Neutrophil (primary cell): Measurements from ENCODE around the gene NT5C.
A peak's percentile ranks its signal among the peaks of the same experiment; 100 is the strongest.

Experiments used
- H3K27ac ChIP-seq: fragments of 200-600 bp; sonication (generic); 2 replicates; pipeline ENCODE4 v1.5.1; 2016; ENCODE audit warnings: mild to moderate bottlenecking, moderate library complexity
- H3K27me3 ChIP-seq: fragments of 200-600 bp; sonication (generic); 2 replicates; pipeline ENCODE4 v1.6.0; 2016; ENCODE audit warnings: mild to moderate bottlenecking
- H3K36me3 ChIP-seq: fragments of 200-600 bp; sonication (generic); 2 replicates; pipeline ENCODE4 v1.5.1; 2017
- H3K4me1 ChIP-seq, 2 experiments: fragments of 200-600 bp in 1 of 2; sonication (generic) in 1 of 2; 1 replicate in 1 of 2; 2 replicates in 1 of 2; pipeline versions ENCODE4 v1.5.1 to v1.6.1; 2013 to 2016; ENCODE audit warnings: low read depth in 1 of 2, low read length in 1 of 2, mild to moderate bottlenecking in 1 of 2, moderate library complexity in 1 of 2; ENCODE audit not compliant: control insufficient read depth in 1 of 2, insufficient read depth in 1 of 2
- H3K4me3 ChIP-seq, 2 experiments: fragments of 200-600 bp in 1 of 2; sonication (generic) in 1 of 2; 1 replicate in 1 of 2; 2 replicates in 1 of 2; pipeline ENCODE4 v1.5.1; 2013 to 2016; ENCODE audit warnings: low read depth in 1 of 2, low read length in 1 of 2, mild to moderate bottlenecking in 1 of 2, moderate library complexity in 1 of 2
- H3K9me3 ChIP-seq: fragments of 200-600 bp; sonication (generic); 2 replicates; pipeline ENCODE4 v1.5.1; 2016
- CTCF ChIP-seq: fragments of 200-600 bp; sonication (generic); IDR thresholded peaks from 2 replicates; pipeline ENCODE4 v1.5.1; 2016; ENCODE audit warnings: antibody characterized with exemption

The NT5C gene

DNA sequence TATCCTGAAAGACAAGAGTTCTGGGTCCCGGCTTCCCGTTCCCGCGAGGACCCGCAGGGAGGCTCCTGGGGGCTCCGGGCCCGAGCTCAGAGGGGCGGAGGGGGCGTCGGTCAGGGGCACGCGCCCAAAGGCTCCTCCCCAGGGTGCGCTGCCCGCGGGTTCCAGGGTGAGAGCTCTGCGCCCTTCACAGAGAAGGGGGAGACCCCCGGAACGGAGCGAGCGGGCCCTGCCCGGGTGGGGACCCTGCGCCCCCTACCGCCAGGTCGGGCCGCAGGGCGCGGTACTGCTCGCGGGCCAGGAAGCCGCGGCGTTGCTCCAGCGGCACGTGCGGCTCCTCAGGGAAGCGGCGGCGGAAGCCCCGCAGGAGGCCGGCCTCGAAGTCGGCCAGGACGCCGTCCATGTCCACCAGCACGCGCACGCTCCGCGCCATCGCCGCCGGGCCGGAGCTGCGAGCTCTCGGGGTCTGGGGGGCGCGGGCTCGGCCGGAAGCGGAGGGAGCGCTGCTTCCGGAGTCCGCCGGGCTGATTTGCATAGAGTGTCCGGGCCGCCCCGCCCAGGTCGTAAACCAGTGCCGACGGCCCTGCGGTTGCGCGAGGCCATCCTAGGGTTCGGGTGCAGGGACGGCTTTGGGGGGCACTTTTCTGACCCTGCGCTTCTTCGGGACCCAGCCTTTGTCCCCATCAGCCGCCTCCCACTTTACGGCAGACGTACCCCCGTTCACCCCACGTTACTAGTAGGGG, at the start of gene NT5C:
NT5C (minus strand) TSS at position 465 of the 740 bp plus-strand sequence; CDS start at position 430, 35 bp downstream.
- Histone ChIP-seq H3K27me3 (no peaks in the 10 kb centered on the region), H3K4me1 (peaks cover 25 to 33% of the 10 kb centered on the region in 2 experiments), H3K36me3 (peaks cover 45% of the 10 kb centered on the region), H3K27ac (peak within 1 kb of the TSS; percentile 79), H3K4me3 (peak within 1 kb of the TSS; percentile 72 to 93), H3K9me3 (no peaks in the 10 kb centered on the region)
- peak; percentile 71 for TF ChIP-seq CTCF

DNA sequence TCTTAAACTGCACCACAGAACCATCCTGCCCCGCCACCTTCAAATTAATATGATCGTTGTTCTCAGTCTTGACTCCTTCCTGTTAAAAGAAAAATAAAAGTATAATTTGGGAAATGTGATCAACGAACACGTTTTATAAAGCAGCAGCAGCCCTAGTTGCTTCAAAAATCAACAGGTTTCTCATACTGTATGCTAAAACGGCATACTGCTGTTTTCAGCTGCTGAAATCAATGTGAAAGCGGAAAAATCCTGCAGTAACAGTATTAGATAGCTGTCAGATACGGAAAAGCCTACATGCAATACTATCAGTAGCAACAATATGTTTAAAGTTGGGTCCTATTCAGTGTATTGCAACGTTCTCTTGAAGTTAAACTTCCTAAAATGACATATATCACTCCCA, 49.6 kb upstream of the NT5C start:
- Histone ChIP-seq H3K27me3 (no peaks in the 10 kb centered on the region), H3K36me3 (peaks cover 18% of the 10 kb centered on the region), H3K4me3 (peak overlapping the region; percentile 87 to 97), H3K9me3 (no peaks in the 10 kb centered on the region), H3K27ac (peak overlapping the region; percentile 98), H3K4me1 (peaks cover 23 to 25% of the 10 kb centered on the region in 2 experiments)
- no peak for TF ChIP-seq CTCF

DNA sequence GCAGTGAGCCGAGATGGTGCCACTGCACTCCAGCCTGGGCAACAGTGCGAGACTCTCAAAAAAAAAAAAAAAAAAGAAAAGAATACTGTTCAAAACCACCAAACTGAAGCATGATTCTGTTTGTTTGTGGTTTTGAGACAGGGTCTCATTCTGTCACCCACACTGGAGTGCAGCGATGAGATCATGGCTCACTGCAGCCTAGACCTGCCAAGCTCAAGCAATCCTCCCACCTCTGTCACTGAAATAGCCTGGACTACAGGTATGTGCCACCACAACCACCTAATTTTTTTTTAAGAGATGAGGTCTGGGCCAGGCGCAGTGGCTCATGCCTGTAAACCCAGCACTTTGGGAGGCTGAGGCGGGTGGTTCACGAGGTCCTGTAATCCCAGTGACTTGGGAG, 46.9 kb upstream of the NT5C start:
- H3K4me1 ChIP-seq, result peaks cover 20% of the 10 kb centered on the region in 2 experiments
- H3K4me3 ChIP-seq, result no peak overlapping the region
- H3K9me3 ChIP-seq, result no peaks in the 10 kb centered on the region
- no peak for TF ChIP-seq CTCF
- no peaks in the 10 kb centered on the region for H3K27me3 ChIP-seq
- H3K36me3 ChIP-seq, result peaks cover 43% of the 10 kb centered on the region
- H3K27ac ChIP-seq, result no peak overlapping the region

DNA sequence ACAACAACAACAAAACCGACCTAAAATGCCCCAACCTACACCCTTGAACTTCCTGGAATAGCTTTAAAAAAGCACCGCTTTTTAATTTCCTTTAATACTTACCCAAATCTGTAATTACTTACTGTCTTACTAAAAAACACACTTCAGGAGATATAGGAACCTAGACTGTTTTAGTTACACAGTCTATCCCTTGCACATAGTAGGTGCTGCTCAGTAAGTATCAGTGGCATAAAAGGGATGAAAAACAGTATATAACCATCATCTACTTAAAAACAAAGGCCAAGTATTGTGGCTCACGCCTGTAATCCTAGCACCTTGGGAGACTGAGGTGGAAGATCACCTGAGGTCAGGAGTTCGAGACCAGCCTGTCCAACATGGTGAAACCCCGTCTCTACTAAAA, 45.1 kb upstream of the NT5C start:
- Histone ChIP-seq H3K4me3 (no peak overlapping the region), H3K27ac (no peak overlapping the region), H3K9me3 (no peaks in the 10 kb centered on the region), H3K4me1 (peaks cover 13 to 16% of the 10 kb centered on the region in 2 experiments), H3K27me3 (no peaks in the 10 kb centered on the region), H3K36me3 (peaks cover 54% of the 10 kb centered on the region)
- no peak for TF ChIP-seq CTCF

- no peak overlapping the region for H3K4me3 ChIP-seq
- H3K27me3 ChIP-seq, result no peaks in the 10 kb centered on the region
- peaks cover 54% of the 10 kb centered on the region for H3K36me3 ChIP-seq
- no peak for TF ChIP-seq CTCF
- H3K4me1 ChIP-seq, result peaks cover 0 to 5% of the 10 kb centered on the region in 2 experiments
- H3K27ac ChIP-seq, result no peak overlapping the region
- no peaks in the 10 kb centered on the region for H3K9me3 ChIP-seq
Measured at GRCh38 chr17:75174996-75175395, 43.5 kb upstream of the NT5C start.
